Measurements from ENCODE around the gene SCRN2. TPM values are rescaled to one million over a fixed set of nuclear protein-coding genes. Genes with fewer than 3 reads are reported as not detected.

SCRN2 gene
- total RNA-seq, 2 experiments from 2014 or later: 21.0 to 23.8 TPM

- Mint-ChIP-seq H3K4me1 (ENCODE audit: low read depth) (peaks cover 5% of the 10 kb centered on the region), H3K27ac (no peak overlapping the region), H3K4me3 (no peak overlapping the region), H3K9me3 (no peaks in the 10 kb centered on the region), H3K36me3 (ENCODE audit: low read depth) (peaks cover 8% of the 10 kb centered on the region), H3K27me3 (no peaks in the 10 kb centered on the region)
- DNase-seq (no peak), ATAC-seq (no peak)
- ChIA-PET POLR2A (interaction anchor here (1.5 kb wide), 1 partner anchor 14 kb away, joined by 3 read pairs; no protein-coding TSS in a partner anchor), CTCF (no interaction called here)
- intact Hi-C loops (cut with micrococcal nuclease): no loop called here
- TF ChIP-seq, protein P1, sequence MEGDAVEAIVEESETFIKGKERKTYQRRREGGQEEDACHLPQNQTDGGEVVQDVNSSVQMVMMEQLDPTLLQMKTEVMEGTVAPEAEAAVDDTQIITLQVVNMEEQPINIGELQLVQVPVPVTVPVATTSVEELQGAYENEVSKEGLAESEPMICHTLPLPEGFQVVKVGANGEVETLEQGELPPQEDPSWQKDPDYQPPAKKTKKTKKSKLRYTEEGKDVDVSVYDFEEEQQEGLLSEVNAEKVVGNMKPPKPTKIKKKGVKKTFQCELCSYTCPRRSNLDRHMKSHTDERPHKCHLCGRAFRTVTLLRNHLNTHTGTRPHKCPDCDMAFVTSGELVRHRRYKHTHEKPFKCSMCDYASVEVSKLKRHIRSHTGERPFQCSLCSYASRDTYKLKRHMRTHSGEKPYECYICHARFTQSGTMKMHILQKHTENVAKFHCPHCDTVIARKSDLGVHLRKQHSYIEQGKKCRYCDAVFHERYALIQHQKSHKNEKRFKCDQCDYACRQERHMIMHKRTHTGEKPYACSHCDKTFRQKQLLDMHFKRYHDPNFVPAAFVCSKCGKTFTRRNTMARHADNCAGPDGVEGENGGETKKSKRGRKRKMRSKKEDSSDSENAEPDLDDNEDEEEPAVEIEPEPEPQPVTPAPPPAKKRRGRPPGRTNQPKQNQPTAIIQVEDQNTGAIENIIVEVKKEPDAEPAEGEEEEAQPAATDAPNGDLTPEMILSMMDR (IDR thresholded peaks at IDR 0.05): no peak
Observed at GRCh38 chr17:47815106-47815918, 25.8 kb downstream of the SCRN2 start.

DNA sequence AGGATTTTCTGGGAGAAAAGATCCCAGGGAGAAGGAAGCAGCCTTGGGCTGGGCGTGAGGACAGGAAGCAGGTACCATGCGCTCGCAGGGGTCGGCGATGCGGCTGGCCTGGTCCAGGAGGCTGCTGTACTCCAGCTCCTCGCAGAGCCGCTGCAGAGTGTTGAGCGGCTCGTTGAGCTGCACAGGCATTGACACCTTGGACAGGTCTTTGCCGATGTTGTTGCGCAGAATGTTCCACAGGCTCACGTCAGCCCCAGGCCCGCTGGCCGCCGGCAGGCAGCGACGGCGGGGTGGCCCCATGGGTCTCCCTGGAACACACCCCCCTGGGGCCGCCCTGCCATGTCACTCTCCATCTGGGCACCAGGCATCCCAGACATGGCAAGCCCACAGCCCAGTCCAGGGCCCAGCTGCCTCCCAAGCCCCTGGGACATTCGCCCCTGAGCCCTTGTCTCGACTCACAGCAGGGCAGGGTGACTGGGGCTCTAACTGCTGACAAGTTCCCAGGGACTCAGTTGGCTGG is 27.5 kb downstream of the SCRN2 start:
- CTCF ChIA-PET: no interaction called here
- ATAC-seq (no peak), DNase-seq (no peak)
- H3K4me3 Mint-ChIP-seq: no peak overlapping the region
- no peak overlapping the region for H3K27ac Mint-ChIP-seq
- peaks cover 7% of the 10 kb centered on the region for H3K4me1 Mint-ChIP-seq (ENCODE audit: low read depth)
- POLR2A ChIA-PET: interaction anchor here (1.5 kb wide), 1 partner anchor 12 kb away, joined by 3 read pairs; no protein-coding TSS in a partner anchor
- peaks cover 9% of the 10 kb centered on the region for H3K36me3 Mint-ChIP-seq (ENCODE audit: low read depth)
- TF ChIP-seq, protein P1 (IDR thresholded peaks at IDR 0.05): no peak
- intact Hi-C loops (cut with micrococcal nuclease): no loop called here
- no peaks in the 10 kb centered on the region for H3K27me3 Mint-ChIP-seq
- H3K9me3 Mint-ChIP-seq: no peaks in the 10 kb centered on the region

DNA sequence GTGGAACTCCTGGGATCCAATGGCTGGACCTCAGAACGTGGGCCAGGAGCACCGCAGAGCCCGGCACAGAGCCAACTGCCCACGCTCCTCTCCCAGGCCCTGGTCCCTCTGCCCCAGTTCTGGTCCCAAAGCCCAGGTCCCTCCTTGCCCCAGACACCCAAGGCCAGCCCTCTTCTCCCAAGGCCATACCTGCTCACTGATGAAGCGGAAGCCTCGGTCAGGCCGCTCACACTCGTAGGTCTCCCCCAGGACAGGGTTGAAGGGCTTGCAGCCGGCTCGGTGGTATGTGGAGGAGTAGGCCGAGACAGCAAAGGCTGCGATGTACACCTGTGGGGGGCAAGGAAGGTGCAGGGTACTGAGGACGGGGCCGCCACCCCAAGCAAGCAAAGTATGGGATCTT is 28.0 kb downstream of the SCRN2 start:
- ChIA-PET POLR2A (no interaction called here), CTCF (no interaction called here)
- no peak overlapping the region for H3K27ac Mint-ChIP-seq
- H3K9me3 Mint-ChIP-seq: no peaks in the 10 kb centered on the region
- no peak overlapping the region for H3K4me3 Mint-ChIP-seq
- DNase-seq: no peak
- H3K36me3 Mint-ChIP-seq (ENCODE audit: low read depth): peaks cover 9% of the 10 kb centered on the region
- ATAC-seq: no peak
- no peaks in the 10 kb centered on the region for H3K27me3 Mint-ChIP-seq
- H3K4me1 Mint-ChIP-seq (ENCODE audit: low read depth): peaks cover 7% of the 10 kb centered on the region
- TF ChIP-seq, protein P1 (IDR thresholded peaks at IDR 0.05): no peak
- intact Hi-C loops (cut with micrococcal nuclease): no loop called here

DNA sequence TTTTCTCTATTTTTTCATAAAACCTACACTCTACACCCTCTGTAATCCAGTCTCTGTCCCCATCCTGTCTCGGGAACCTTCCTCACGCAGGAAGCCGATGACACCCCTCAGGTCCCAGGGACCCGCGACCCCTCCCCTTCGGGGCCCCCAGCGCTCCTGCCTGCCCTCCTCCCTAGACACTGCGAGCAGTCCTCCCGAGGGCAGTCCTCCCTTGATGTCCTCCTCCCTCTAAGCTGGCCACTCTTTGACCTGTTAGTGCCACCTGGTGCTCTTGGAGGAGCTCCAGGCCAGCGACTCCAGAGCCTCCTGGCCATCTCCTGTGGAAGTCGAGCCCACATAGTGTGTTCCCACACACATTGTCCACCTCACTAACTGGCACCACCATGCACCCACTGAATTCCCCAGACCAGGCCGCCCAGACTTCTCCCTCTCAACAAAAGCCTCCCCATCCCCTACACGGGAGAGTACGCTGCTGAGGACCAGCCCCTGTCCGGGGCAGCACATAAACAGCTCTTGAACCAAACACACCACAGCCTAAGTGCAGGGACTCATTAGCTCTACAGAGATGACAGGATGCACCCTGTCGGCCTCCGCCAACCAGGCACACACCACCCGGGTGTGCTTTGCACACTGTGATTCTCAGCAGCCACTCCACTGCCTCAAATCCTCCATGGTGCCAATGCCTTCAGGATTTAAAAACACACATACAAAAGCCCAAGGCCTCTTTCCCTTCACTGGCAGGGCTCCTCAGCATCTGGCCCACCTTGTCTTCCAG is 28.7 kb downstream of the SCRN2 start:
- ChIA-PET CTCF (no interaction called here), POLR2A (no interaction called here)
- no peaks in the 10 kb centered on the region for H3K9me3 Mint-ChIP-seq
- H3K27ac Mint-ChIP-seq: no peak overlapping the region
- peaks cover 7% of the 10 kb centered on the region for H3K4me1 Mint-ChIP-seq (ENCODE audit: low read depth)
- TF ChIP-seq, protein P1 (IDR thresholded peaks at IDR 0.05): no peak
- no peak for ATAC-seq
- intact Hi-C loops (cut with micrococcal nuclease): no loop called here
- H3K4me3 Mint-ChIP-seq: no peak overlapping the region
- H3K27me3 Mint-ChIP-seq: no peaks in the 10 kb centered on the region
- H3K36me3 Mint-ChIP-seq (ENCODE audit: low read depth): peaks cover 15% of the 10 kb centered on the region
- no peak for DNase-seq

DNA sequence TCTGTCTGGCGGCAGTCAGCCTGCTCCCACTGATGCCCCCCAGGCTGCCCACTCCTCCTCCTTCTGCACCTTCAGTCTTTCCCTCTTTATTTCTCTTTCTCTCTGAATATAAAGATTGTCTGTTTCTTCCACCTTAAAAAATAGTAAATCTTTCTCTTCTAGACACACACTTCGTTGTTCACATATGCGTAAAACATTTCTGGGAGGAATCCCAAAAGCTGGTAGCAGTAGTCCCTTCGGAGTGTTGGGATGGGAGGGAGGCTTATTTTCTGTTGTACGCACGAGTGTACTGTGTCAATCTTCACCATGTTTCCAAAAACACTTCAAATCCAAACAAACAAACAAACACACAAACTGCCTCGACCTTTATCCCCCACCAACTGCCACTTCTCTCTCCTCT is 29.4 kb downstream of the SCRN2 start:
- ATAC-seq (no peak), DNase-seq (no peak)
- H3K27ac Mint-ChIP-seq: no peak overlapping the region
- H3K9me3 Mint-ChIP-seq: no peaks in the 10 kb centered on the region
- no peak overlapping the region for H3K4me3 Mint-ChIP-seq
- no peaks in the 10 kb centered on the region for H3K27me3 Mint-ChIP-seq
- ChIA-PET POLR2A (no interaction called here), CTCF (no interaction called here)
- TF ChIP-seq, protein P1 (IDR thresholded peaks at IDR 0.05): no peak
- intact Hi-C loops (cut with micrococcal nuclease): no loop called here
- H3K4me1 Mint-ChIP-seq (ENCODE audit: low read depth): peaks cover 7% of the 10 kb centered on the region
- peaks cover 19% of the 10 kb centered on the region for H3K36me3 Mint-ChIP-seq (ENCODE audit: low read depth)

Measured in activated CD8-positive, alpha-beta T cell treated with anti-CD3 and anti-CD28 coated beads for 36 hours (primary cell).